Keratinocyte (primary cell): ENCODE measurements around the gene RFC1.

Experiments
- EZH2 ChIP-seq: IDR thresholded peaks from one replicate; pipeline ENCODE4 v1.6.1; 2012; ENCODE audit warnings: inconsistent platforms, mild to moderate bottlenecking, low read length, moderate library complexity
- TF ChIP-seq, protein P1 (sequence below), 3 experiments: IDR thresholded peaks in 1 of 3; conservative IDR thresholded peaks in 1 of 3; optimal IDR thresholded peaks in 1 of 3; 2 replicates in 2 of 3; 3 replicates in 1 of 3; pipeline versions ENCODE3 to v1.5.1; 2011; ENCODE audit warnings: low read length in 3 of 3, mild to moderate bottlenecking in 3 of 3, moderate library complexity in 2 of 3, control low read depth in 1 of 3, inconsistent platforms in 1 of 3; ENCODE audit not compliant: insufficient read depth in 2 of 3; ENCODE audit errors: extremely low read depth in 1 of 3

DNA sequence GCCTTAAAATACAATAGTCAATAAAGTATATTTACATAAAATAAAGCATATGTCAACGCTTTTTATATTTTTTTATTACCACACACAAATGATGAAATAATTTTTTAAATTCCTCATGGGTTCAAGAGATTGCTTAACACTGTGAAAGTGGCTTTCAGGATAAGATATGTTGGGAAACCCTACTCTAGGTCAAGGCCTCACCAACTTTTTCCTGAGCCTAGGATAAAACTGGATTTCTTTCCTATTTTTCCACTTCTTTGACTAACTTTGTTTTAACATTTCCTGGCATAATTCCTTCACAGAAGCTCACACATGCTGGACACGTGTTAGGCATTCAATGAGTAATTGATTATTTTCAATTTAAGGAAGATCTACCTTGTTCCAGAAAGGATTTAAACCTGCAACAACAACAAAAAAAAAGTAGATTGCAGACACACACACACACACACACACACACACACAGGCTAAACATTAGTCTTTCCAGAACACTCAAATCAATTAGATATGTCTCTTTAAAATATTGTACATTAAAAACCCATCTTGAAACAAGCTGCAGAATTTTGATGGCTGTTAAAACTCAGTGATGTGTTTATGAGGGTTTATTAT lies 49.6 kb upstream of the RFC1 start:
- no peak for TF ChIP-seq EZH2
- TF ChIP-seq, protein P1, sequence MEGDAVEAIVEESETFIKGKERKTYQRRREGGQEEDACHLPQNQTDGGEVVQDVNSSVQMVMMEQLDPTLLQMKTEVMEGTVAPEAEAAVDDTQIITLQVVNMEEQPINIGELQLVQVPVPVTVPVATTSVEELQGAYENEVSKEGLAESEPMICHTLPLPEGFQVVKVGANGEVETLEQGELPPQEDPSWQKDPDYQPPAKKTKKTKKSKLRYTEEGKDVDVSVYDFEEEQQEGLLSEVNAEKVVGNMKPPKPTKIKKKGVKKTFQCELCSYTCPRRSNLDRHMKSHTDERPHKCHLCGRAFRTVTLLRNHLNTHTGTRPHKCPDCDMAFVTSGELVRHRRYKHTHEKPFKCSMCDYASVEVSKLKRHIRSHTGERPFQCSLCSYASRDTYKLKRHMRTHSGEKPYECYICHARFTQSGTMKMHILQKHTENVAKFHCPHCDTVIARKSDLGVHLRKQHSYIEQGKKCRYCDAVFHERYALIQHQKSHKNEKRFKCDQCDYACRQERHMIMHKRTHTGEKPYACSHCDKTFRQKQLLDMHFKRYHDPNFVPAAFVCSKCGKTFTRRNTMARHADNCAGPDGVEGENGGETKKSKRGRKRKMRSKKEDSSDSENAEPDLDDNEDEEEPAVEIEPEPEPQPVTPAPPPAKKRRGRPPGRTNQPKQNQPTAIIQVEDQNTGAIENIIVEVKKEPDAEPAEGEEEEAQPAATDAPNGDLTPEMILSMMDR (optimal IDR thresholded peaks at IDR 0.05 in 1 of 3, IDR thresholded peaks at IDR 0.05 in 1 of 3, conservative IDR thresholded peaks at IDR 0.05 in 1 of 3; ENCODE audit: extremely low read depth in 1 of 3, insufficient read depth in 2 of 3, low read length in 3 of 3): no peak
